Activated naive CD8-positive, alpha-beta T cell treated with anti-CD3 and anti-CD28 coated beads, Interleukin-2, amount 10 ng/mL, durations not matched to agents 7 days and 5 days (primary cell): ENCODE data around the gene LRP10. TPM values are rescaled to one million over a fixed set of nuclear protein-coding genes. Genes with fewer than 3 reads are reported as not detected.

Experiments
- ATAC-seq: fragments of 150-1000 bp; cut with Tn5 transposase; one replicate; pipeline ENCODE4 v1.10.0; 2021; ENCODE audit warnings: low read depth, moderate library complexity
- POLR2A ChIA-PET: fragments of 350-600 bp; sonication (Branson Sonifier 250); formaldehyde crosslinking; loops from one replicate; lab custom pipeline; 2021; ENCODE audit warnings: antibody characterized with exemption; lab: Charles Lee
- DNase-seq: peaks from one replicate; pipeline ENCODE4 v3.0.0; 2021
- H3K27ac Mint-ChIP-seq: one replicate; pipeline ENCODE4 v1.8.0; 2022; ENCODE audit warnings: mild to moderate bottlenecking, mixed read lengths
- H3K27me3 Mint-ChIP-seq: one replicate; pipeline ENCODE4 v1.8.0; 2022; ENCODE audit warnings: mild to moderate bottlenecking, moderate library complexity, mixed read lengths
- H3K36me3 Mint-ChIP-seq: one replicate; pipeline ENCODE4 v1.8.0; 2021; ENCODE audit warnings: mild to moderate bottlenecking, mixed read lengths
- H3K4me1 Mint-ChIP-seq: one replicate; pipeline ENCODE4 v1.8.0; 2021; ENCODE audit warnings: mixed read lengths
- H3K4me3 Mint-ChIP-seq: one replicate; pipeline ENCODE4 v1.8.0; 2022; ENCODE audit warnings: mild to moderate bottlenecking, moderate library complexity, mixed read lengths
- H3K9me3 Mint-ChIP-seq: one replicate; pipeline ENCODE4 v1.8.0; 2021; ENCODE audit warnings: mixed read lengths
- total RNA-seq, 2 experiments: library from RNA; stranded (reverse); gene quantifications; one replicate each; pipeline ENCODE4 v1.2.3, GENCODE V29; 2021

Gene LRP10
- total RNA-seq, 2 experiments from 2014 or later: 59.9 to 63.1 TPM

- H3K27me3 Mint-ChIP-seq: no peaks in the 10 kb centered on the region
- no peak within 1 kb of the TSS for H3K27ac Mint-ChIP-seq
- no peak within 1 kb of the TSS for H3K4me3 Mint-ChIP-seq
- no peaks in the 10 kb centered on the region for H3K9me3 Mint-ChIP-seq
- peak; percentile 88 for DNase-seq
- peaks cover 15% of the 10 kb centered on the region for H3K36me3 Mint-ChIP-seq
- peak; percentile 98 for ATAC-seq
- peaks cover 25% of the 10 kb centered on the region for H3K4me1 Mint-ChIP-seq
- POLR2A ChIA-PET: interaction anchor here (0.6 to 2.3 kb wide), 11 partner anchors 10 to 210 kb away, joined by 3 to 35 read pairs (median 5); partner anchors contain the start of genes ACIN1, AJUBA, HAUS4 and LRP10
These were observed 57.8 kb downstream of the LRP10 start, which contains the start of gene PRMT5 for GRCh38 chr14:22929104-22929960. TSS of gene PRMT5 (minus strand) at chr14:22929376. CDS start at chr14:22929361, 15 bp downstream.

DNA sequence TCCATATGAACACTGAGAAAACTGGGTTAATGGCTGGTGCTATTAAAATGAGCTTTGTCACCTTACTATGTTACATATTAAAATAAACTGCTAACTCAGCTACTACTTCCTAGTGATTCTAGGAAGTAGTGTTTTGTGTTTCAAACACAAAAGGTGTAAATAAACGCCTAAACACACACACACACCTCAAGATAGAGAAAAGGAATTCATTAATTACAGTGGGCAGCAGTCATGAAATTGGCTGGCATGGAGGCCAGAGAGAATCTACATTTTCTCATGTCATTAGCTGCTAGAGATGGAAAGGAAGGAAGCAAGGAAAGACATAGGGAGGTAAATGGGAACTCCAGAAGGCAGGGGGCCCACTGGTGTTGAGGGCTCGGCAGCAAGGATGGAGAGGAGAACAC, 58.4 kb downstream of the LRP10 start:
- POLR2A ChIA-PET: interaction anchor here (0.8 to 2.3 kb wide), 10 partner anchors 11 to 165 kb away, joined by 3 to 35 read pairs (median 5); partner anchors contain the start of genes ACIN1, AJUBA, HAUS4 and LRP10
- no peak for ATAC-seq

More for the DNA sequence above, 58.4 kb downstream of the LRP10 start:
- H3K9me3 Mint-ChIP-seq: no peaks in the 10 kb centered on the region
- H3K27ac Mint-ChIP-seq: no peak overlapping the region
- no peak for DNase-seq
- H3K4me3 Mint-ChIP-seq: no peak overlapping the region
- H3K36me3 Mint-ChIP-seq: peaks cover 14% of the 10 kb centered on the region
- H3K27me3 Mint-ChIP-seq: no peaks in the 10 kb centered on the region
- H3K4me1 Mint-ChIP-seq: peaks cover 25% of the 10 kb centered on the region

Other genes with a start within 250 kb of the LRP10 start
- gene OR6J1, start 227.4 kb upstream of the LRP10 start, total RNA-seq: not detected
- 100 to 1,000 TPM; 127 to 130 TPM for gene OXA1L, start 105.1 kb upstream of the LRP10 start, total RNA-seq
- gene SLC7A7, start 56.3 kb upstream of the LRP10 start, total RNA-seq: 1 to 10 TPM in 1 of 2 experiments, under 1 TPM in 1; 0.89 to 2.5 TPM
- gene MRPL52, start 41.9 kb upstream of the LRP10 start, total RNA-seq: 10 to 100 TPM; 76.6 to 86.5 TPM
- gene MMP14, start 35.2 kb upstream of the LRP10 start, total RNA-seq: 1 to 10 TPM; 3.1 to 4.9 TPM
- gene REM2, start 11.5 kb downstream of the LRP10 start, total RNA-seq: 1 to 10 TPM; 1.2 TPM
- 10 to 100 TPM; 91.7 to 98.0 TPM for gene RBM23, start 47.4 kb downstream of the LRP10 start, total RNA-seq
- 10 to 100 TPM; 35.7 to 40.1 TPM for gene PRMT5, start 57.6 kb downstream of the LRP10 start, total RNA-seq
- gene HAUS4, start 85.3 kb downstream of the LRP10 start, total RNA-seq: 10 to 100 TPM; 60.5 to 62.6 TPM
- gene AJUBA, start 110.8 kb downstream of the LRP10 start, total RNA-seq: 1 to 10 TPM in 1 of 2 experiments, under 1 TPM in 1; 0.97 to 1.3 TPM
- 10 to 100 TPM; 11.4 to 11.6 TPM for gene C14orf93, start 138.4 kb downstream of the LRP10 start, total RNA-seq
- 10 to 100 TPM; 49.0 to 54.5 TPM for gene PSMB5, start 163.2 kb downstream of the LRP10 start, total RNA-seq
- not detected for gene PSMB11, start 170.5 kb downstream of the LRP10 start, total RNA-seq
- 1 to 10 TPM; 2.3 to 2.4 TPM for gene CDH24, start 185.8 kb downstream of the LRP10 start, total RNA-seq
- gene ACIN1, start 223.4 kb downstream of the LRP10 start, total RNA-seq: 100 to 1,000 TPM; 212 to 214 TPM
- gene C14orf119, start 223.8 kb downstream of the LRP10 start, total RNA-seq: 10 to 100 TPM; 46.6 to 47.4 TPM
- gene CIROP, start 233.2 kb downstream of the LRP10 start, total RNA-seq: not detected
- gene CEBPE, start 247.5 kb downstream of the LRP10 start, total RNA-seq: 1 to 10 TPM; 1.8 to 2.1 TPM